H9 (cell line): Measurements from ENCODE around the gene PTPRQ. TPM values are rescaled to one million over a fixed set of nuclear protein-coding genes. Genes with fewer than 3 reads are reported as not detected.

Experiments
- DNase-seq: peaks from one replicate; pipeline ENCODE4 v3.0.0-alpha.2; 2017
- H2AFZ ChIP-seq: one replicate; pipeline ENCODE4 v1.6.1; 2013; ENCODE audit warnings: mild to moderate bottlenecking, low read length, control low read depth, moderate library complexity
- H2AK5ac ChIP-seq: 2 replicates; pipeline ENCODE4 v1.6.1; 2013; ENCODE audit warnings: low read length, control low read depth, mixed read lengths; ENCODE audit not compliant: insufficient read length
- H2BK120ac ChIP-seq: one replicate; pipeline ENCODE4 v1.6.1; 2013; ENCODE audit warnings: low read depth, mild to moderate bottlenecking, low read length, control low read depth, inconsistent platforms; ENCODE audit not compliant: poor library complexity, severe bottlenecking
- H2BK12ac ChIP-seq: 2 replicates; pipeline ENCODE4 v1.6.1; 2013; ENCODE audit warnings: low read length, control low read depth, mixed read lengths, low read depth; ENCODE audit not compliant: insufficient read length
- H2BK15ac ChIP-seq: 2 replicates; pipeline ENCODE4 v1.6.1; 2013; ENCODE audit warnings: low read depth, low read length, control low read depth
- H2BK20ac ChIP-seq: one replicate; pipeline ENCODE4 v1.6.1; 2013; ENCODE audit warnings: low read depth, mild to moderate bottlenecking, low read length, control low read depth, inconsistent platforms; ENCODE audit not compliant: poor library complexity, severe bottlenecking
- H2BK5ac ChIP-seq: 2 replicates; pipeline ENCODE4 v1.6.1; 2013; ENCODE audit warnings: low read length, control low read depth, mixed read lengths; ENCODE audit not compliant: insufficient read length
- H3K14ac ChIP-seq: 2 replicates; pipeline ENCODE4 v1.6.1; 2013; ENCODE audit warnings: low read length, control low read depth; ENCODE audit not compliant: insufficient read depth
- H3K18ac ChIP-seq: 2 replicates; pipeline ENCODE4 v1.6.1; 2013; ENCODE audit warnings: low read depth, mild to moderate bottlenecking, mixed read lengths, low read length, control low read depth; ENCODE audit not compliant: insufficient read length
- H3K23ac ChIP-seq: 2 replicates; pipeline ENCODE4 v1.6.1; 2013; ENCODE audit warnings: low read length, control low read depth, mixed read lengths, low read depth; ENCODE audit not compliant: insufficient read length
- H3K23me2 ChIP-seq: 2 replicates; pipeline ENCODE4 v1.6.1; 2013; ENCODE audit warnings: low read depth, mild to moderate bottlenecking, mixed read lengths, low read length, control low read depth; ENCODE audit not compliant: insufficient read length, poor library complexity, severe bottlenecking
- H3K27ac ChIP-seq: 2 replicates; pipeline ENCODE4 v1.5.1; 2013; ENCODE audit warnings: low read length, control low read depth, mixed read lengths, low read depth; ENCODE audit not compliant: insufficient read length
- H3K27me3 ChIP-seq: 2 replicates; pipeline ENCODE4 v1.6.1; 2013; ENCODE audit warnings: low read length, control low read depth, inconsistent platforms; ENCODE audit not compliant: insufficient read depth
- H3K4ac ChIP-seq: 2 replicates; pipeline ENCODE4 v1.6.1; 2013; ENCODE audit warnings: low read depth, mild to moderate bottlenecking, control low read depth, inconsistent platforms, low read length, moderate library complexity
- H3K4me1 ChIP-seq: 2 replicates; pipeline ENCODE4 v1.6.1; 2013; ENCODE audit warnings: low read length, control low read depth, inconsistent platforms; ENCODE audit not compliant: insufficient read depth
- H3K4me2 ChIP-seq: 2 replicates; pipeline ENCODE4 v1.6.1; 2013; ENCODE audit warnings: low read length, control low read depth, mixed read lengths; ENCODE audit not compliant: insufficient read length, insufficient read depth
- H3K56ac ChIP-seq: 2 replicates; pipeline ENCODE4 v1.6.1; 2013; ENCODE audit warnings: low read depth, mild to moderate bottlenecking, mixed read lengths, low read length, control low read depth; ENCODE audit not compliant: insufficient read length
- H3K79me1 ChIP-seq: 2 replicates; pipeline ENCODE4 v1.6.1; 2013; ENCODE audit warnings: low read depth, mild to moderate bottlenecking, moderate library complexity, low read length, control low read depth, inconsistent platforms; ENCODE audit not compliant: insufficient read depth, poor library complexity, severe bottlenecking
- H3K79me2 ChIP-seq: 2 replicates; pipeline ENCODE4 v1.6.1; 2013; ENCODE audit warnings: low read length, control low read depth, inconsistent platforms; ENCODE audit not compliant: insufficient read depth
- H3K9ac ChIP-seq: 2 replicates; pipeline ENCODE4 v1.6.1; 2013; ENCODE audit warnings: low read length, control low read depth, mixed read lengths; ENCODE audit not compliant: insufficient read length; ENCODE audit errors: extremely low read depth
- H3K9me3 ChIP-seq: one replicate; pipeline ENCODE4 v1.6.1; 2013; ENCODE audit warnings: low read depth, low read length, inconsistent platforms; ENCODE audit not compliant: control insufficient read depth
- H3T11ph ChIP-seq: one replicate; pipeline ENCODE4 v1.6.1; 2013; ENCODE audit warnings: mild to moderate bottlenecking, low read length, control low read depth, inconsistent platforms
- H4K20me1 ChIP-seq: one replicate; pipeline ENCODE4 v1.6.1; 2013; ENCODE audit not compliant: control insufficient read depth, insufficient read length, insufficient read depth
- H4K5ac ChIP-seq: 2 replicates; pipeline ENCODE4 v1.6.1; 2013; ENCODE audit warnings: low read depth, mild to moderate bottlenecking, mixed read lengths, low read length, control low read depth; ENCODE audit not compliant: insufficient read length
- H4K8ac ChIP-seq: replicated peaks from 2 replicates; pipeline ENCODE4 v1.6.1; 2013; ENCODE audit warnings: low read length, control low read depth, mixed read lengths, low read depth; ENCODE audit not compliant: insufficient read length
- H4K91ac ChIP-seq: 2 replicates; pipeline ENCODE4 v1.6.1; 2013; ENCODE audit warnings: low read depth, mild to moderate bottlenecking, moderate library complexity, mixed read lengths, low read length, control low read depth; ENCODE audit not compliant: insufficient read length
- H3K27ac Mint-ChIP-seq, 3 experiments: 2 replicates in 2 of 3; 3 replicates in 1 of 3; pipeline ENCODE4 v1.8.0; 2020 to 2021; ENCODE audit warnings: mixed read lengths in 3 of 3, mild to moderate bottlenecking in 1 of 3, moderate library complexity in 1 of 3
- H3K27me3 Mint-ChIP-seq: 2 replicates; pipeline ENCODE4 v1.8.0; 2021; ENCODE audit warnings: low read depth, mild to moderate bottlenecking, moderate library complexity, mixed read lengths
- H3K36me3 Mint-ChIP-seq, 3 experiments: 2 replicates in 2 of 3; 3 replicates in 1 of 3; pipeline ENCODE4 v1.8.0; 2020 to 2021; ENCODE audit warnings: low read depth in 3 of 3, mixed read lengths in 3 of 3; ENCODE audit not compliant: insufficient read depth in 1 of 3
- H3K4me1 Mint-ChIP-seq, 2 experiments: 2 replicates each; pipeline ENCODE4 v1.8.0; 2020; ENCODE audit warnings: mixed read lengths in 2 of 2
- H3K4me3 Mint-ChIP-seq, 2 experiments: 2 replicates in 1 of 2; 3 replicates in 1 of 2; pipeline ENCODE4 v1.8.0; 2020 to 2021; ENCODE audit warnings: mild to moderate bottlenecking in 2 of 2, mixed read lengths in 2 of 2, moderate library complexity in 1 of 2
- H3K9me3 Mint-ChIP-seq, 2 experiments: 2 replicates in 1 of 2; 3 replicates in 1 of 2; pipeline ENCODE4 v1.8.0; 2020; ENCODE audit warnings: mild to moderate bottlenecking in 2 of 2, mixed read lengths in 2 of 2, moderate library complexity in 1 of 2
- CTCF ChIP-seq: fragments of 200-600 bp; sonication (generic); conservative IDR thresholded peaks from 3 replicates; pipeline ENCODE4 v1.8.0; 2021; ENCODE audit warnings: antibody characterized with exemption, mild to moderate bottlenecking
- WGBS: extraction: QIAGEN DNeasy Blood & Tissue Kit; methylation state at CpG from one replicate; pipeline ENCODE4 v1.1.7; 2013; ENCODE audit warnings: missing lambda C conversion rate, low lambda C conversion rate, mixed read lengths; ENCODE audit not compliant: insufficient read length; ENCODE audit errors: extremely low coverage; 5-methylcytosine and 5-hydroxymethylcytosine counted together
- total RNA-seq: library from RNA; stranded (reverse); gene quantifications from 2 replicates; pipeline ENCODE4 v1.2.1, GENCODE V29; 2021

PTPRQ gene
- total RNA-seq, 1 experiment from 2014 or later: not detected

GRCh38 chr12:80490329-80490728 lies 46.3 kb downstream of the PTPRQ start:
- Histone ChIP-seq H3K79me2 (no peaks in the 10 kb centered on the region), H2AK5ac (no peak overlapping the region), H4K91ac (no peak overlapping the region), H3K9me3 (no peaks in the 10 kb centered on the region), H2BK15ac (no peak overlapping the region), H3K27ac (no peak overlapping the region), H3K23ac (no peak overlapping the region), H2BK20ac (no peak overlapping the region), H3K79me1 (no peaks in the 10 kb centered on the region), H2AFZ (no peak overlapping the region), H3K14ac (no peak overlapping the region), H3K4ac (no peak overlapping the region), H2BK120ac (no peak overlapping the region), H3T11ph (no peak overlapping the region), H2BK12ac (no peak overlapping the region), H4K5ac (no peak overlapping the region), H2BK5ac (no peak overlapping the region), H3K18ac (no peak overlapping the region), H3K4me2 (no peak overlapping the region), H3K4me1 (no peaks in the 10 kb centered on the region), H4K8ac (no peak overlapping the region), H4K20me1 (no peaks in the 10 kb centered on the region), H3K56ac (no peak overlapping the region), H3K23me2 (no peaks in the 10 kb centered on the region), H3K9ac (no peak overlapping the region), H3K27me3 (no peaks in the 10 kb centered on the region)
- no peak overlapping the region for H3K4me3 Mint-ChIP-seq
- no peak for TF ChIP-seq CTCF
- H3K27me3 Mint-ChIP-seq: no peaks in the 10 kb centered on the region
- peaks cover 9 to 15% of the 10 kb centered on the region in 2 experiments for H3K4me1 Mint-ChIP-seq
- DNase-seq: peak; percentile 29
- H3K9me3 Mint-ChIP-seq: no peaks in the 10 kb centered on the region
- WGBS: no CpG with 5 or more reads among the region's 2 CpGs
- no peaks in the 10 kb centered on the region for H3K36me3 Mint-ChIP-seq
- no peak overlapping the region for H3K27ac Mint-ChIP-seq
